HG03439 (cell line): Measurements from ENCODE around the gene BMPR1B.

Experiments used
- ATAC-seq: cut with Tn5 transposase; IDR thresholded peaks from one replicate; pipeline ENCODE4 v1.9.1; 2021; ENCODE audit warnings: mild to moderate bottlenecking, moderate library complexity; ENCODE audit not compliant: unreplicated experiment

Gene BMPR1B

GRCh38 chr4:94762326-94762725 lies 4.6 kb downstream of the BMPR1B start:
- no peak for ATAC-seq

GRCh38 chr4:94763005-94763404 lies 5.2 kb downstream of the BMPR1B start:
- no peak for ATAC-seq

GRCh38 chr4:94763500-94763899 lies 5.7 kb downstream of the BMPR1B start:
- no peak for ATAC-seq

- no peak for ATAC-seq
These were observed 6.3 kb downstream of the BMPR1B start for GRCh38 chr4:94764069-94764468.

- no peak for ATAC-seq
These were observed 7.4 kb downstream of the BMPR1B start for GRCh38 chr4:94765174-94765573.

- ATAC-seq: no peak
These were observed 7.9 kb downstream of the BMPR1B start for GRCh38 chr4:94765648-94766047.

GRCh38 chr4:94766856-94767255 lies 9.1 kb downstream of the BMPR1B start:
- ATAC-seq: no peak

GRCh38 chr4:94767446-94767845 lies 9.7 kb downstream of the BMPR1B start:
- ATAC-seq: no peak

- ATAC-seq: no peak
These were observed 25.0 kb downstream of the BMPR1B start for GRCh38 chr4:94782707-94783106.

GRCh38 chr4:94791701-94792100 lies 33.9 kb downstream of the BMPR1B start:
- no peak for ATAC-seq

- no peak for ATAC-seq
These were observed 41.1 kb downstream of the BMPR1B start for GRCh38 chr4:94798808-94799207.

- no peak for ATAC-seq
These were observed 43.3 kb downstream of the BMPR1B start for GRCh38 chr4:94801016-94801415.

- ATAC-seq: no peak
These were observed 44.3 kb downstream of the BMPR1B start for GRCh38 chr4:94802091-94802490.

- ATAC-seq: no peak
These were observed 45.4 kb downstream of the BMPR1B start for GRCh38 chr4:94803181-94803580.

GRCh38 chr4:94804650-94805049 lies 46.9 kb downstream of the BMPR1B start:
- no peak for ATAC-seq

- ATAC-seq: no peak
These were observed 48.6 kb downstream of the BMPR1B start for GRCh38 chr4:94806376-94806775.

GRCh38 chr4:94811643-94812042 lies 53.9 kb downstream of the BMPR1B start:
- no peak for ATAC-seq

- ATAC-seq: no peak
These were observed 55.5 kb downstream of the BMPR1B start for GRCh38 chr4:94813221-94813620.

GRCh38 chr4:94814237-94814636 lies 56.5 kb downstream of the BMPR1B start:
- no peak for ATAC-seq

GRCh38 chr4:94819371-94820168 lies 61.8 kb downstream of the BMPR1B start:
- no peak for ATAC-seq

GRCh38 chr4:94826206-94826605 lies 68.5 kb downstream of the BMPR1B start:
- ATAC-seq: no peak

GRCh38 chr4:94827481-94828110 lies 69.8 kb downstream of the BMPR1B start:
- ATAC-seq: no peak

GRCh38 chr4:94828882-94829281 lies 71.1 kb downstream of the BMPR1B start:
- no peak for ATAC-seq
